GM19239 (cell line): ENCODE results near the gene TGFBR3.

Experiments
- DNase-seq: peaks from one replicate; pipeline ENCODE4 v3.0.0; 2011; ENCODE audit warnings: low spot score; ENCODE audit not compliant: insufficient read length
- FAIRE-seq: peaks from 2 replicates; lab custom pipeline; 2011; peaks lifted over from hg19 to GRCh38; lab: Jason Lieb, UNC

The TGFBR3 gene

DNA sequence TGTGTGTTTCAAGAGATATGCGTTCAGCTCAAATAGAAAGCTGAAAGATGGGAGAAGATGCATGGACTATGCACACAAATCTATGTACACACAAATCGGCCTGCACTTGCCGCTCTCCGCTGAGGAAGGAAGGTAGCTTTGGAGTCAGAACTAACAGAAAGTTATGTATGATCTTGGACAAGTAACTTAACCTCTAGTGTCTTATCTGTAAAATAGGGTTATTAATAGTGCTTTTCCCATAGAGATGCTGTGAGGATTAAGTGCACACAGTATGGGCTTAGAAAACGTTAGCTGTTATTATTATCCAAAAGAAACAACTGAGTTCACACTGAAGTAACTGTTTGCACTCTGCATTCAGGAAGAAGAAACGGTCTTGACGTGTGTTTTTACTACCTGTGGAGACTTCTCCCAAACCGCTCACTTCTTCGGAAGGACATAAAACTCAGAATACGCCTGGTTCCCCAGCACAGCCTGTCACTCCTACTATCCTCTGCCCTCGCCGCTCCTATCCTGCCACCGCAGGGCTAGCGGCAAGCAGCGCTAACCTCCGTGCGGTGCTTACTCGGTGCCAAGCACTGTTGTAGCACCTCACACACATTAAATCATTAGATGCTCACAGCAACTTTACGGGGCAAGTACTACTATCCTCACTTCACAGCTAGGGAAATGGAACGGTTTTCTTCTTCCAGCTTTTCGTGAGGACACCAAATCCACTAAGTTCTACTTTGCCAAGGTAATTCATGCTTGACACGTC lies 1.3 kb downstream of the TGFBR3 start:
- DNase-seq: no peak
- FAIRE-seq: no peak

DNA sequence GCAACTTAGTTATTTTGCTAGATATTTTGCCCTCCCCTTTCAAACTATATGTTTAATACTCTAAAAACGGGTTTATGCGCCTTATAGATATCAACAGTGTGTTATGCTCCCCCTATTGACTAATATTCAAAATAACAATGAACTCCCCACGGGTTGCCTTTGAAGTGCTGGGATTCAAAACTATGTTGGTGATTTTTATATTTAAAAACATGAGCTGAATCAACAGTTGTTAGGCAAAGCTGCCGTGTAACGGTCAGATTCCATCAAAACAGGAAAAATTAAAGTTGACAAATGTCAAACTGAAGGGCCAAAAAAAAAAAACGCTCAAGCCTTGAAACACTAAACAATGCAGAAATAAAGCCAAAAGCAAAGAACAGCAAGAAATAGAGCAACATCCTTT lies 2.5 kb downstream of the TGFBR3 start:
- no peak for FAIRE-seq
- no peak for DNase-seq

DNA sequence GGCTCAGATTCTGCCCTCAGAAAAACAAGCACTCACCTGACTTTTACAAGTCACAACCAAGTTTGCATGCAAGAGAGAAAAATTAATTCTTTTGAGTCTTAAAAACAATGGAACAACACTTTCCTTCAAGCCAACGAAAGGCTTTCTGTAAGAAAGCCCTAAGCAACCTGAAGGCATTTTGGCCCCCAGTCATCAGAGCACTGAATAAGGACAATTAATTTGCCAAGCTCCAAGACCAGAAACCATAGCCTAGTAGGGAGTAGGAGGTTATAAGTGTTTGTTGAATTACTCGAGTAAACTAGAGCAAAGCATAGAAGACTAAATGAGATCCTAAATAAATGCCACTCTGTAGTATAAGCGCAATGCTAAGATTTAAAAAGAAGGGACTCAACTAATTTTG lies 4.7 kb downstream of the TGFBR3 start:
- no peak for DNase-seq
- FAIRE-seq: no peak

DNA sequence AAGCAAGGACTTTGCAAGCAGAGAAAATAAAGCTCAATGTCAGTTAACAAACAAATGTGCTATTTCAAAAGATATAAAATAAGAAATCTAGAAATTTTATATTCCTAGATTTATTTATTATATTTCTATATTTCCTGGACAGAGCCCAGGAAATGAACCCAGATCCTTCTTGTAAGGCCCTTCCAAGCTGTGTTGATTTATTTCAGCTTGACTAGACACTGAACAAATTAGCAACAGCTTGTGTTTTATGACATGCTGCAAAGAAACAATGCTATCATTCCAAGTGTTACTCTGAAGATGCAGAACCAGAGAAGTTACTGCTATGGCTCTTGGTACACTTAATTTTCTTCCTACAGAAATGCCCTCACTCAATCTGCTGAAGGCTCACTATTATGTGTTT lies 6.2 kb downstream of the TGFBR3 start:
- DNase-seq (no peak), FAIRE-seq (no peak)

DNA sequence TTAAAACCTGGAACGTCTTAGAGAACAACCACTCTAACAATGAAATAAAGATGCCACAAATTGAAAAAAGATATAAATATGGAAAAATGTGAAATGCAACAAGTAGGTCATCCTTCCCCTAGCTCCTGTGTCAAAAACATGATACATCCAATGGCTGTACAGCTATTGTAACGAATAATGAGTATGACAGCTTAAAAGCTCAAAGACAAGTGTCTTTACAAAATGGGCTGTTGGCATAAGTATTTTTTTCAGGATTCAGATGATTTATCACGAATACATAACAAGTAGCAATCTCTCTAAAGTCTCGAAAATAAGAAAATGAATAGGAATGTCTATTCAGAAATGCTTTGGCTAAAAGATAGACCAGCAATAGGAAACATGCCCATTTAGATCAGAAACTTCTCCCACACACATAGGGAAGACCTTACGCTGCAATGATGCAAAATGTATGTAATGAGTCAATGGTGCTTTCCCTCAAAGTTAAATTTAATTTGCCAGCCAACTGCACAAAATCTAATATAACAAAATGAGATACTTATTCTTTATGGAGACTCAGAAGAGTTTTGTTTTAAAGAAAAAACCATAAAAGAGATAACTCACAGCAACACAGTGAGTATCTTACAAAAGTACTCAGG lies 8.3 kb downstream of the TGFBR3 start:
- no peak for FAIRE-seq
- DNase-seq: no peak

DNA sequence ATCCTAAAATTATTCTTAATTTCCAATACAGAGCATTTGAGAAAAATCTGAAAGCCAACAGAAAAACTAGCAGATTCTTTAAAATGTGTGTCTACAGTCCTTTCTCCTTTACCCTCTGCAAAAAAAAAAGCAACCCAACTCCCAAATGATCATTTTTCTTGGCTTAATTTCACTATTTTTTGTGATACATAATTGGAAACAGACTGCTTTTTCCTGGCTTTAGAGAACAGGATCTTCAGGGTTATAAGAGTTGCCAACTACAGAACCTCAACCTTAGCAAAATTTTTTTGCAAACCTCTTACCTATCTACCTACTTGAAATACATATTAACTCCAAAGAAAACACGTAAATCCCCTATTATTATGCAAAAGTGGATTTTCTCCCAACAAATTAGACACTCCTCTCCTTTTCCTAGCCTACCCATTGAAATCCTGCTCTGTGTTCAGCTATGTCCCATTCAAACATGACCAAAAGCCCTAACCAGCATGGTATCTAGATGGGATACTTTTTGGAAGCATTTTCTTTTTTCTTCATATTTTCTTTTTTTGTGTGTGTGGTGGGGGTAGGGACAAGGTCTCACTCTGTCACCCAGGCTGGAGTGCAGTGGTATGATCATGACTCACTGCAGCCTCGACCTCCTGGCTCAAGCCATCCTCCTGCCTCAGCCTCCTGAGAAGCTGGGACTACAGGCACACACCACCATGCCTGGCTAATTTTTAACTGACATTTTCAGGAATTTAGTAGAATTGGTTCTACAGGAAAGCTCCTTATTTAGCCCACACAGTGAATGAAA lies 9.0 kb downstream of the TGFBR3 start:
- FAIRE-seq (no peak), DNase-seq (no peak)

DNA sequence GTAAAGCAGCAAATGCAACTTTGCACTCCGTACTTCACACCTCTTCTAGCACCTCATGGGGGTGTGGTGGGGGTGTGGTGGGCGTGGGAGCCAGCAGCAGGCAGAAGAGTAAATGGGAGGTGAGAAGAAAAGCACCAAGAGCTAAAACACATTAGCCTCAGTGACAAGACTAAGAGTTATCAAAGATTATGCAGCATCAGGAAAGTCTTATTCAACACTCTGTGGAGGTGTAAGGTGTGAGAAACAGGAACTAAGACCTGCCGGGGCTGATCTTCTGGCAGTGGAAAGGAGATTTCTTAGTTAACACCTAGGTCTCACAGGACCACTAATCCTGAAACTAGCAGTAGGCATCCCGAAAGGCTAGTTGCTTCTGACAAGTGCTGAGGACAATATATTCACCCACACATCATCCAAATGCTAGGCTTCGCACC lies 9.9 kb downstream of the TGFBR3 start:
- peak; percentile 62 for FAIRE-seq
- DNase-seq: no peak

DNA sequence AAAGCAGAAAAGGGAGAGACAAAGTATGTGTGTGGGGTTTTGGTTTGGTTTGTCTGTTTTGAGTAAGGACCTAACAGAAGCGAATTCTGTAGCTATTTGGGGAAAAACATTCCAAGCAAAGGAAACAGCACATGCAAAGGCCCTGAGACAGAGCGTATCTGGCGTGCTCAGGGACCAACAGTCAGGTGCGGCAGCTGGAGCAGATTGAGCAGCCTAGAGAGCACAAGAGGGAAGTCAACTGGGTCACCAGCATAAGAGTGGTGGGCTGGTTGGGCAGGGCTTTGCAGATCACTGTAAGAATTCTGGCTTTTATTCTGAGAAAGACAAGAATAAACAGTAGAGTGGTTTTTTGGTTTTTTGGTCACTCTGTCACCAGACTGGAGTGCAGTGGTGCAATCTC lies 11.8 kb downstream of the TGFBR3 start:
- FAIRE-seq: no peak
- DNase-seq: no peak

DNA sequence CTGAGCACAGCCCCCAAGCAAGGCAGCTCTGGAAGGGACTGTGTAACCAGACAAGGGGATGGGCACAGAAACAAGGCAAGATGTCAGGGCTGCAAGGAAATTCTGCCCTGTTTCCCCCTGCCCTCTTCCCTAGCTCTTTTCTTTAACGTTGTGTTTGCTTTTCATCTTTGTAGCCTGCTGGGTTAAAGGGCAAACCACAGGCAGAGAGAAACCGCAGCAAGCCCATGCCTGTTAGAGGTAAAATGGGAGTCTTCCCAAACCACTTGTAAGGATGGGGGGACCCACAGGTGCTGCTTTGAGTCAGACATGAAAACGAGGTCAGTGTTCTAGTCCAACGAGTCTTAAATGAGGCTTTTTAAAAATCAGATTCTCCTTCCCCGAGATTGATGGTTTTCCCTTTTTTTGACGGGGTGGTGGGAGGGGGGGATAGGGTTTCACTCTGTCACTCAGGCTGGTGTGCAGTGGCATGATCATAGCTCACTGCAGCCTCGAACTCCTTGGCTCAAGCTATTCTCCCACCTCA lies 13.3 kb downstream of the TGFBR3 start:
- DNase-seq (no peak), FAIRE-seq (no peak)

DNA sequence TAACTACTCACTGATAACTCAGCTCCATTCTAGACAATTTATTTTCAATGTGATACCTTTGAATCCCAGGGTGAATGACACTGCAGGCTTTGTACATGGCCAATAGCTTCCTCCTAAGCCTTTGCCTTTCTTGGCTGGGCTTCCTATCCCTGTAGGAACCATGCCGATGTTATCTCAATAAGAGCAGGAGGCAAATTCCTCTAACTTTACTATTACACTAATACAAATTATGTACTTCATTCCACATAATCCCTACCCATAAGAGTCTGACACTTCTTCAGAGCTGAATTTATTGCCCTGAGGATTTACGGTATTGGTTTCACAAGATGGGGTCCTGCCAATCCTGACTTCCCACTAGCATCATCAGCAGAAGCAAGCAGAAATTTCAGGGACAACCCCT lies 14.0 kb downstream of the TGFBR3 start:
- DNase-seq (no peak), FAIRE-seq (no peak)

DNA sequence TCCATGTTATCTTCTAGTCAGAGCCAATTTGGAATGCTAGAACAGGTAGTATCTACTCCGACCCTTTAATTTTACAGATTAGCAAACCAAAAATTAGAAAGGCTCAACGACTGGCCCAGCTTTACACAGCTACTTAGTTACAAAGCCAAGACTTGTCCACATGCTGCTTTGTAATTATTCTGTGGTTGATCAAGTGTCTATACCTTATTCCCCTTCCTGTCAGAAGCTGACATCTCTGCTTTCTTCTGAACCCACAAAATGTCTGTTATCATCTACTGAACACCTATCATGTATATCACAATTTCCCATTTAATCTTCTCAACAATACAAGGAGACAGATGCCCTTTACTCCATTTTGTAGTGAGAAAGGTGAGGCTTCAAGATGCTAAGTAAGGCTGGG lies 15.6 kb downstream of the TGFBR3 start:
- FAIRE-seq: no peak

DNA sequence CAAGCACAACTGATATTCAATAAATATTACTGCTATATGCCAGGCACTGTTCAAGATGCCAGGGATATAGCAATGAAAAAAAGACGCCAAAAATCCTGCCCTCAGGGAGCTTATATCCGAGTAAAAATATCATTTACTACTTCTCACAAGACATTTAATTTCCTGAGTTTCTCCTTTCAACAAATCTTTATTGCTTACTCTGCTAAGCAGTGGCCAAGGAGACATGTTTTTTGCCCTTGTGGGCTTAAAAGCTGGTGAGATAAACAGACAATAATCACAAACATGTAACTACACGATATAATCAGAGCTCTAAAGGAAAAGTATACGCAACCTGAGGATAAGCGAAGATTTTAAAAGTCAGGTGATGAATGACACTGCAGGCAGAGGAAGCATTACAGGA lies 19.5 kb downstream of the TGFBR3 start:
- FAIRE-seq (no peak), DNase-seq (no peak)

More for the DNA sequence above, 15.6 kb downstream of the TGFBR3 start:
- no peak for DNase-seq

DNA sequence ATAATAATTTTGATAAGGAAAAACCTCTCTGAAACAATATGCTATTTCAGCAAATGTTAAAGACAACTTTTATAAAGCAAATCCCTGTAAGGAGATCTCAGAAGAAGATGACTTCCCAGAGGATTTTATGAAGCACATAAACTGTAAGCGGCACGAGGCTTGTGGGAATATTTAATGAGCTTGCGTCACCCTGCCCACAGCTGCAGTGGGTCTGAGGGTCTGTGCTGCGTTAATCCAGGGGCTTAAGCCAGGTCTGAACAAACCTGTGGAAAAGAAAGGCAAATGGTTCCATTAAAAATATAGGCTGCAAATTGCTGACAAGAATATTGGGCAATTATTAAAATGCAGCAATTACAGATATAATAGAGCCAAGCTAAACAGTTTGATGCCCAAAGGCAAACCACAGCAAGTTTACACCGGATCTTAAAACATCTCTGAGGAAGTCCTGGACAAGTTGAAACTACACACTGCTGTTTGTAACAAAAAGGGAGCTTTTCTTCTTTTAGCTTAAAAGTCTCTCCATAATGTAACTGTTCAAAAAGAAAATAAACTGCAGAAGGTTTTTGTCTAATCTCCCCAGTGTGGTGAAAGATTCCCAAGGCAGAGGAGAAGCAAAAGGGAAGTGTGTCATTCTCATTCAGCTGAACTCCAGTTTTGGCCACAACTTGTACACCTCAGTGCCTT lies 21.8 kb downstream of the TGFBR3 start:
- DNase-seq (no peak), FAIRE-seq (no peak)

DNA sequence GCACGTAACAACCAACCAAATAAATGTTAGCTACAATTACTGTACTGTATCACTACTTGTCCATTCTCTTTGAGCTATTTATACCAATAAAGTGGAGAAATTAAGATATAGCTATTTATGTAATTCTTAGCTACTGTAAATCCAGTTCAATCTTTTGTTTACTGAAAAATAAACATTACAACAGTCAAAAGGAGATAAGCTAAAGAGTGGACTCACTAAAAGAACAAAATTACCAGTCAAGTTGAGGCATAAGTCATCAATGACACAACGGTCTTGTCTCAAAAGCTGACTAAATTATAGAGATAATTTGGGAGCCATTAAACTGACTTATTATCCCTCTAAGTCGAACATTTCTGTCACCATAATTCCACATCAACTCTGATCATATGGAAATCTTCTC lies 22.5 kb downstream of the TGFBR3 start:
- DNase-seq: no peak
- no peak for FAIRE-seq

DNA sequence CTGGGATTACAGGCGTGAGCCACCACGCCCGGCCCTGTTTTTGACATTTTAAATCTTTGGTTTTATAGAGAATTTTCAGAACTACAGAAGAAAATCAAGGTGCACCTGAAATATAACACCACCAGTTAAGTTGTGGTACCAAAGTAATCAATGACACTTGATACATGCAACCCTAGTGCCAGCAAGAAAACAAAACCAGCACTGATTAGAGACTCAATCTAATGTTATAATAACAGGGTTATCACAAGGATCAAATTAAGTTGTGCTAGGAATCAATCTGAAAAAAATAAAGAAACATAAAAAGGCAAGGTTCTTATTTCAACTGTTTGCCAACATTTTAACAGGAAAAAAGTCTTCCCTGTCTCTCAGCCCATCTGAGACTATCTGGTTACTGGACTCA lies 23.8 kb downstream of the TGFBR3 start:
- no peak for FAIRE-seq
- DNase-seq: no peak

DNA sequence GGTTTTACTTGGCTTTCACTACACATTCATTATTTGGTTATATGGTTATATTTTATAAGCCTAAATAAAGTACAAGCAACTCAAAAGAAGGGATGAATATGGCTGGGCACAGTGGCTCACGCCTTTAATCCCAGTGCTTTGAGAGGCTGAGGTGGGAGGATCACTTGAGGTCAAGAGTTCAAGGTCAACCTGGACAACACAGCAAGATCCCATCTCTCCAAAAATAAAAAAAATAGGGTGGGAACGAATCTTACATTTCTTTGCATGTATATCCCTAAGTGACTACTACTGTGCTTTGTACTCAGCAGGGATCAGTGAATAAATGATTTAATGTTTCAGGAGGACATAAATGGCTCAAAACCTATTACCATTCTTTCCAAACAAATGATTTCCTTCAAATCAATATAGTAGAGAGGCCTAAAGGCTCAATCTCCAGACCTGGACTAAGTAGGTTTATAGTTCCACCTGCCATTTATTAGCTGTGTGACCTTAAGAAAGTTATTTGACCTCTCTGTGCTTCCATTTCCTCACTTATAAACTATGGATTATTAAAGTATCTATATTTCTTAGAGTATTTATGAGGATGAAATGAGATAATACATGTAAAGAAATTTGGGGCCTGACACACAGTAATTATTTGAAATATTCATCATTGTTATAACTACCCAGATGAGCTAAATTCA lies 28.3 kb downstream of the TGFBR3 start:
- DNase-seq (no peak), FAIRE-seq (no peak)

DNA sequence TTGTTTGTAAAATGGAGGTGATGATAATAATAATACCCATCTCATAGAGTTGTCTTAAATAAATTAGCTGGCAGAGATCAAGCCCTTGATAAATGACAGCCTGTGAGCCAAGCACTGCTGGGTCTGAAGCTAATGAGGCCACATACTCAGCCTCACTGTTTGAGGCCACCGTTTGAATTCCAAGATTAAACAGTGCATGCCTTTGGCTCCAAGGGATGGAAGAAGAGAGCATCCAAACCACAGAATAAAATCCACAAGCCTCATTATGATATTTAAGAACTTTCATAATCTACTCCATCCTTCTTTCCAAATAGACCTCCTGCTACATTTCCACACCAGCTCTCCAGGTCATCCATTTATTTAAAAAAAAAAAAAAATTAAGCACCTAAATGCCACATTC lies 29.0 kb downstream of the TGFBR3 start:
- DNase-seq (no peak), FAIRE-seq (no peak)

DNA sequence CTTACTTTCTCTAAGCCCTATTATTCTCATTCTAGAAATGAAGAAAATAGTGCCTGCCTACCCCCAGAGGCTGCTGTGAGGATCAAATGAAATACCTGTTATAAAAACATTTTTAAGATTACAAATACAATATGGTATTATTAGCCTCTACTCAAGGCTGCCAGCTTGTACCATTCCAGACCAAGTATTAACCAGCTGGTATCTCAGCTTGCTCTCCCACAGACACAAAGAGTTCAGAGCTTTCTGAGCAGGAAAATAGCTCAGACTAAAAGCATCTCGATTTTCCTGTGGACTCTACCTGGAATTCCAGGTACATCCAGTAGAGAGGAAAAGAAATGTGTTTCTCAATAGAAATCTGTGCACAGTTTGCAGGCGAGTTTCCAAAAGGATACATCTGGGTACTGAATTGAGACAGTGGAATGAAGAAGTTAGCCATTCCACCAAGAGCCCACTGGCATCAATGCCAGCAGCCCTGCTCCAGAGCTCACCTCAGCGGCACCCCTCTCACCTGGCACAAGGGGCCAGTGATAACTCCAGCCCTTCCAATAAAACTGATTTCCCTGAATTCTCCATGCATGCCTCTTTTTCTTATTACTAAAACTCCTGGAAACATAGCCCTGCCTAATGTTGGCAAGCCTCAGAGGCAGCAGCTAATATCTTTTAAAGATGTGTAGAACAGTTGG lies 31.0 kb downstream of the TGFBR3 start:
- DNase-seq (no peak), FAIRE-seq (no peak)

DNA sequence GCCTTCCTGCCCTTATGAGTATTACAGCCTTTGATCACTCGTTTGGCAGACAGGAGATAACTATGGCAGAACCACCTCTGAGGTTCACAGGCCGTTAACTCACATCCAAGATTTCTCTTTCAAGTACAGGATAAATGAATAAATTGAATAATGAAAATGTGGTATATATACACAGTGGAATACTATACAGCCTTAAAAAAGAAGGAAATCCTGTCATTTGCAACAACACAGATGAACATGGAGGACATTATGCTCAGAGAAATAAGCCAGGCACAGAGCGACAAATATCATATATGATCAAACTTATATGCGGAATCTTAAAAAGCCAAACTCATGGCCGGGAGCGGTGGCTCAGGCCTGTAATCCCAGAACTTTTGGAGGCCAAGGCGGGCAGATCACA lies 32.6 kb downstream of the TGFBR3 start:
- FAIRE-seq (no peak), DNase-seq (no peak)
